ENCODE measurements around the gene ARFGAP1. TPM values are rescaled to one million over a fixed set of nuclear protein-coding genes. Genes with fewer than 3 reads are reported as not detected.
A peak's percentile ranks its signal among the peaks of the same experiment; 100 is the strongest.

Gene ARFGAP1
- total and polyA plus RNA-seq, 2 of the 4 experiments (the other 2 are of a cell fraction) = 59.1 to 194 TPM

DNA sequence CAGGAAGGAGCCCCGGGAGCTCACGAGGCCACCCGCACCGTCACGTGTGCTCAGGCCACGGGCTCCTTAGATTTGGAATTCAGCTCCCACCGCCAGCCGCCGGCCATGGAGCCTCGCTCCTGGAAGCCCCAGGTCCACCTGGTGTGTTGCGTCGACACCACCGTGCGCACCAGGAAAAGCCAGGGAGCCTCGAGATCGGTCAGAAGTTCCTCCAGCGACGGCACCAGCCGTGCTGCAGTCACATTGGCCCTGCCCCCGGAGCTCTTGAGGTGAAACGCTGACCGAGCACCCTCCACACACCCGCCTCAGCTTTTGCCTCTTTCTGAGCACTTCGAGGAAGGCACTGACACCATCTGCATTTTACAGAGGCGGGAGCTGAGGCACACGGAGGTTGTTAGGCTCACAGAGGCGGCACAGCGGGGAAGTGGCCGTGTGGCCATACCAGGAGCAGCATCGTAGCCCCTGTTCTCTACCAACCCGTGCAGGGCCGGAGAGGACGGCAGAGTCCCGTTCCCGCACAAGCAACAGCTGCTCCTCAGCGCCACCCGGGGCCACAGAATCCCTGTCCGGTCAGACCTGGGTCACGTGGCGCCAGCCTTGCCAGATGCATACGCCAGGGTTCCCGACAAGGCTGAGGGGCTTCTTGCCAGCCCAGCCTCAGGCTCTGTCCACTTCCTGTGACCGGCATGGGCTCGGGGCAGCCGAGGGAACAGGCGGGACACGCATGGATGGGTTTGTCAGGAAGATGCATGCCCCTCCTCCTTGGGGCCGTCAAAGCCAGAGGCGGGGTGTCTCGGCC is 25.9 kb upstream of the ARFGAP1 start:
- Histone ChIP-seq H4K91ac (ENCODE audit: insufficient read depth, low read depth, low read length) (no peak overlapping the region), H3K14ac (replicated peaks; ENCODE audit: low read depth, low read length) (no peak overlapping the region), H4K5ac (ENCODE audit: low read depth, low read length) (no peak overlapping the region), H2BK20ac (ENCODE audit: low read depth, low read length) (no peak overlapping the region), H3K4me3 (ENCODE audit: insufficient read depth, low read depth, low read length) (no peak overlapping the region), H3K27ac (ENCODE audit: insufficient read depth, low read length) (no peak overlapping the region), H2AK9ac (replicated peaks; ENCODE audit: low read depth, low read length, poor library complexity) (no peak overlapping the region), H3K27me3 (ENCODE audit: control insufficient read depth, insufficient read depth, low read length) (peaks cover 50% of the 10 kb centered on the region), H4K8ac (ENCODE audit: low read depth in 2 of 2, low read length in 2 of 2) (no peak overlapping the region), H2BK5ac (ENCODE audit: low read depth, low read length, poor library complexity, severe bottlenecking) (no peak overlapping the region), H3K9me1 (ENCODE audit: insufficient read depth, low read length) (no peaks in the 10 kb centered on the region), H2AFZ (replicated peaks; ENCODE audit: low read length, poor library complexity) (peak overlapping the region; percentile 12), H3K36me3 (ENCODE audit: control insufficient read depth, insufficient read depth, low read length) (no peaks in the 10 kb centered on the region), H2AK5ac (ENCODE audit: low read depth, low read length) (no peak overlapping the region), H3K4me1 (ENCODE audit: control insufficient read depth, insufficient read depth, low read length) (no peaks in the 10 kb centered on the region), H3K9me3 (ENCODE audit: control insufficient read depth, insufficient read depth, low read length) (no peaks in the 10 kb centered on the region), H3K23ac (ENCODE audit: low read depth, low read length) (no peak overlapping the region), H2BK15ac (ENCODE audit: low read depth, low read length) (no peak overlapping the region), H3K4ac (ENCODE audit: low read depth, low read length) (no peak overlapping the region), H3K79me1 (ENCODE audit: low read depth in 1 of 2, low read length in 2 of 2) (no peaks in the 10 kb centered on the region), H3K18ac (ENCODE audit: low read depth, low read length) (no peak overlapping the region), H2BK120ac (ENCODE audit: low read depth, low read length) (no peak overlapping the region), H4K20me1 (ENCODE audit: insufficient read depth, low read length) (no peaks in the 10 kb centered on the region; the same call in 1 of the 2 replicates), H3K9ac (ENCODE audit: low read depth, low read length) (no peak overlapping the region), H3K56ac (ENCODE audit: extremely low read depth, insufficient read depth, low read length) (no peak overlapping the region), H3K4me2 (ENCODE audit: low read depth, low read length) (no peak overlapping the region)
- dilution Hi-C loops (cut with HindIII; ENCODE audit: low sequenced_read_pairs, unreplicated experiment) = no loop called here
- no peak for DNase-seq
- no peak for TF ChIP-seq MAZ (IDR thresholded peaks at IDR 0.05; ENCODE audit: borderline replicate concordance, low read depth, low read length)
- TF ChIP-seq, protein P1, sequence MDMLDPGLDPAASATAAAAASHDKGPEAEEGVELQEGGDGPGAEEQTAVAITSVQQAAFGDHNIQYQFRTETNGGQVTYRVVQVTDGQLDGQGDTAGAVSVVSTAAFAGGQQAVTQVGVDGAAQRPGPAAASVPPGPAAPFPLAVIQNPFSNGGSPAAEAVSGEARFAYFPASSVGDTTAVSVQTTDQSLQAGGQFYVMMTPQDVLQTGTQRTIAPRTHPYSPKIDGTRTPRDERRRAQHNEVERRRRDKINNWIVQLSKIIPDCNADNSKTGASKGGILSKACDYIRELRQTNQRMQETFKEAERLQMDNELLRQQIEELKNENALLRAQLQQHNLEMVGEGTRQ (IDR thresholded peaks at IDR 0.05; ENCODE audit: low read depth, low read length) = peak; percentile 54
- no TSS peak for BruUV-seq (replicated peaks)
- ChIA-PET CTCF (no interaction called here), POLR2A (ENCODE audit: unreplicated experiment) (no interaction called here)
- in situ Hi-C loops (cut with MboI; ENCODE audit: low sequenced_read_pairs) = no loop called here
- no peak for ATAC-seq (ENCODE audit: low read depth)
- 63% methylated on average over 34 of the region's 50 CpGs; no CpG with 5 or more reads in 1 of the 2 experiments for WGBS, 2 experiments (ENCODE audit: extremely low coverage in 2 of 2, insufficient read length in 1 of 2)
- intact Hi-C loops (cut with micrococcal nuclease) = no loop called here
